Left renal pelvis (tissue), 4 donors: ENCODE measurements around the gene CTH. TPM values are rescaled to one million over a fixed set of nuclear protein-coding genes. Genes with fewer than 3 reads are reported as not detected.
A peak's percentile ranks its signal among the peaks of the same experiment; 100 is the strongest.
"Not testable (repeated sequence)": the region's sequence is repeated elsewhere in the genome, so short reads cannot be mapped to it uniquely, and the experiment has no call there.

Experiments
- DNase-seq, 4 donors: peaks; one replicate each; pipeline ENCODE4 v3.0.0-alpha.2; 2013; ENCODE audit warnings: low read depth in 4 of 4, low spot score in 3 of 4
- polyA plus RNA-seq, 4 donors: library from polyadenylated mRNA; unstranded; fragments of 120-200 nt; gene quantifications; one replicate each; pipeline ENCODE4 v1.2.1, GENCODE V29; 2013; ENCODE audit not compliant: insufficient read length in 4 of 4

Gene CTH
- polyA plus RNA-seq, 4 donors = 4.1 to 15.3 (median 13.0) TPM

GRCh38 chr1:70449049-70449448 is 38.0 kb downstream of the CTH start:
- no peak for DNase-seq

- not testable (repeated sequence) for DNase-seq
Observed at GRCh38 chr1:70452164-70452939, 41.3 kb downstream of the CTH start.

GRCh38 chr1:70455291-70455690 is 44.2 kb downstream of the CTH start:
- DNase-seq = no peak

- DNase-seq = no peak
Observed at GRCh38 chr1:70458131-70458530, 47.1 kb downstream of the CTH start.

- no peak for DNase-seq
Observed at GRCh38 chr1:70459496-70460225, 48.6 kb downstream of the CTH start.

GRCh38 chr1:70460740-70461713 is 50.0 kb downstream of the CTH start:
- not testable (repeated sequence) for DNase-seq

- DNase-seq = no peak
Observed at GRCh38 chr1:70462611-70463010, 51.5 kb downstream of the CTH start.

- DNase-seq = no peak
Observed at GRCh38 chr1:70465911-70466310, 54.8 kb downstream of the CTH start.

- DNase-seq = no peak
Observed at GRCh38 chr1:70467531-70467930, 56.5 kb downstream of the CTH start.

GRCh38 chr1:70468180-70468579 is 57.1 kb downstream of the CTH start:
- DNase-seq = no peak

- DNase-seq = not testable (repeated sequence)
Observed at GRCh38 chr1:70469184-70469583, 58.1 kb downstream of the CTH start.

- no peak for DNase-seq
Observed at GRCh38 chr1:70475023-70475422, 64.0 kb downstream of the CTH start.

- DNase-seq = no peak
Observed at GRCh38 chr1:70477090-70477489, 66.0 kb downstream of the CTH start.

- DNase-seq = not testable (repeated sequence)
Observed at GRCh38 chr1:70477905-70478304, 66.8 kb downstream of the CTH start.

- no peak for DNase-seq
Observed at GRCh38 chr1:70483342-70483741, 72.3 kb downstream of the CTH start.

GRCh38 chr1:70485624-70486023 is 74.6 kb downstream of the CTH start:
- no peak for DNase-seq

- no peak for DNase-seq
Observed at GRCh38 chr1:70486676-70487458, 75.8 kb downstream of the CTH start.

GRCh38 chr1:70487459-70487815 is 76.4 kb downstream of the CTH start:
- DNase-seq = no peak

GRCh38 chr1:70487910-70488665 is 77.0 kb downstream of the CTH start:
- DNase-seq = peak in 1 of 4 donors; percentile 14
